AG04450 (cell line): ENCODE results near the gene PTAR1. TPM values are rescaled to one million over a fixed set of nuclear protein-coding genes. Genes with fewer than 3 reads are reported as not detected.
"Not testable (repeated sequence)": the region's sequence is repeated elsewhere in the genome, so short reads cannot be mapped to it uniquely, and the experiment has no call there.

ENCODE experiments used
- CTCF ChIA-PET: fragments of 300-600, 350-600 bp; formaldehyde crosslinking; extraction: SDS; loops from one replicate; lab custom pipeline; 2022; ENCODE audit warnings: antibody characterized with exemption, inconsistent platforms; lab: Charles Lee
- POLR2A ChIA-PET: fragments of 350-600 bp; formaldehyde crosslinking; extraction: SDS; loops from one replicate; lab custom pipeline; 2021; ENCODE audit warnings: antibody characterized with exemption, inconsistent platforms; lab: Yijun Ruan, JAX
- DNase-seq: peaks from one replicate; pipeline ENCODE4 v3.0.0-alpha.2; 2011; ENCODE audit warnings: low read depth, low spot score
- H3K27ac ChIP-seq: one replicate; pipeline ENCODE4 v1.5.1; 2012; ENCODE audit warnings: low read depth, low read length, control low read depth
- H3K27me3 ChIP-seq: one replicate; pipeline ENCODE4 v1.6.0; 2012; ENCODE audit warnings: low read length; ENCODE audit not compliant: control insufficient read depth, insufficient read depth
- H3K4me3 ChIP-seq: 2 replicates; pipeline ENCODE4 v1.5.1; 2011; ENCODE audit warnings: mild to moderate bottlenecking, low read depth, low read length, control low read depth
- H3K9me3 ChIP-seq: 2 replicates; pipeline ENCODE4 v1.5.1; 2012; ENCODE audit warnings: low read length; ENCODE audit not compliant: control insufficient read depth, insufficient read depth
- polyA plus RNA-seq: library from polyadenylated mRNA; depleted of rRNA; stranded (reverse); fragments of >200 nt; gene quantifications from 2 replicates; pipeline ENCODE4 v1.2.3, GENCODE V29; 2011
- TF ChIP-seq, protein P1 (sequence below): IDR thresholded peaks from 2 replicates; pipeline ENCODE4 v1.5.1; 2011; ENCODE audit warnings: low read depth, low read length, control low read depth, inconsistent platforms

PTAR1 gene
- polyA plus RNA-seq, 1 experiment, result 23.9 TPM

DNA sequence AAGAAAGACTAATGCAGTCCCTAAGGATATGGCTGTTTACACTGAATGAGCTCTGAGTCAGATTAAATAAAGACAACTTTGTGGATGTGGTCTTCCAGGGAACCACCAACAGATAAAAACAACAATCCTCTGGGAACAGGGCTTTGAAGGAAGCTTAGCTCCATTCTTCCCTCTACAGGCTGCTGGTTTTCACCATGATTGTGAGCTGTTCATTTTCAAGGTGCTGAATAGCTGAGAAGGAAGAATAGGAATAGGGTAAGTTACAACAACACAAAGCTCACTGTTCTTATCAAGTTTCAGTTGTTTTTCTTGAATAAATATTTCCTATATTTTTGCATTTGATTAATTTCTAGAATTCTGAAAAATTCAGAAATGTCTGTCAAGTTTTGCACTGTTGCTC is 25.9 kb upstream of the PTAR1 start:
- no peaks in the 10 kb centered on the region for H3K9me3 ChIP-seq
- no peaks in the 10 kb centered on the region for H3K27me3 ChIP-seq
- ChIA-PET POLR2A (no interaction called here), CTCF (interaction anchor here (0.5 to 1.7 kb wide), 25 partner anchors 8 to 592 kb away, joined by 3 to 23 read pairs (median 4); partner anchors contain the start of gene APBA1)
- DNase-seq, result peak; percentile 52
- TF ChIP-seq, protein P1, sequence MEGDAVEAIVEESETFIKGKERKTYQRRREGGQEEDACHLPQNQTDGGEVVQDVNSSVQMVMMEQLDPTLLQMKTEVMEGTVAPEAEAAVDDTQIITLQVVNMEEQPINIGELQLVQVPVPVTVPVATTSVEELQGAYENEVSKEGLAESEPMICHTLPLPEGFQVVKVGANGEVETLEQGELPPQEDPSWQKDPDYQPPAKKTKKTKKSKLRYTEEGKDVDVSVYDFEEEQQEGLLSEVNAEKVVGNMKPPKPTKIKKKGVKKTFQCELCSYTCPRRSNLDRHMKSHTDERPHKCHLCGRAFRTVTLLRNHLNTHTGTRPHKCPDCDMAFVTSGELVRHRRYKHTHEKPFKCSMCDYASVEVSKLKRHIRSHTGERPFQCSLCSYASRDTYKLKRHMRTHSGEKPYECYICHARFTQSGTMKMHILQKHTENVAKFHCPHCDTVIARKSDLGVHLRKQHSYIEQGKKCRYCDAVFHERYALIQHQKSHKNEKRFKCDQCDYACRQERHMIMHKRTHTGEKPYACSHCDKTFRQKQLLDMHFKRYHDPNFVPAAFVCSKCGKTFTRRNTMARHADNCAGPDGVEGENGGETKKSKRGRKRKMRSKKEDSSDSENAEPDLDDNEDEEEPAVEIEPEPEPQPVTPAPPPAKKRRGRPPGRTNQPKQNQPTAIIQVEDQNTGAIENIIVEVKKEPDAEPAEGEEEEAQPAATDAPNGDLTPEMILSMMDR, result peak; percentile 72
- H3K4me3 ChIP-seq, result no peak overlapping the region
- H3K27ac ChIP-seq, result no peak overlapping the region

DNA sequence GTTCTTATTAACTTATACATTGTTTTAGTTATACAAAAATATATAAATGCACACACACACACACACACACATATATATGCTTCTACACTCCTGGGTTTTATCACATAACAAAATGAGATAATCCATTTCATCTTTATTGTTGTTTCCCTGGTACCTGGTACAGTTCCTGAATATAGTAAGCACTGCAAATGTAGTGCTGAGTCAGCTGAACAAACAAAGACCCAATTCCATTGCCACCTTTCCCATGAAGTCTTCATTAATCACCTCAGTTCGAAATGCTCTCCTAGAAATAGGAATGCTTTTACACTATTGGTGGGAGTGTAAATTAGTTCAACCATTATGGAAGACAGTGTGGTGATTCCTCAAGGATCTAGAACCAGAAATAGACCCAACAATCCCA is 13.4 kb upstream of the PTAR1 start:
- ChIA-PET CTCF (no interaction called here), POLR2A (no interaction called here)
- TF ChIP-seq, protein P1, result no peak
- Histone ChIP-seq H3K27ac (no peak overlapping the region), H3K9me3 (no peaks in the 10 kb centered on the region), H3K27me3 (no peaks in the 10 kb centered on the region), H3K4me3 (no peak overlapping the region)
- DNase-seq, result no peak

DNA sequence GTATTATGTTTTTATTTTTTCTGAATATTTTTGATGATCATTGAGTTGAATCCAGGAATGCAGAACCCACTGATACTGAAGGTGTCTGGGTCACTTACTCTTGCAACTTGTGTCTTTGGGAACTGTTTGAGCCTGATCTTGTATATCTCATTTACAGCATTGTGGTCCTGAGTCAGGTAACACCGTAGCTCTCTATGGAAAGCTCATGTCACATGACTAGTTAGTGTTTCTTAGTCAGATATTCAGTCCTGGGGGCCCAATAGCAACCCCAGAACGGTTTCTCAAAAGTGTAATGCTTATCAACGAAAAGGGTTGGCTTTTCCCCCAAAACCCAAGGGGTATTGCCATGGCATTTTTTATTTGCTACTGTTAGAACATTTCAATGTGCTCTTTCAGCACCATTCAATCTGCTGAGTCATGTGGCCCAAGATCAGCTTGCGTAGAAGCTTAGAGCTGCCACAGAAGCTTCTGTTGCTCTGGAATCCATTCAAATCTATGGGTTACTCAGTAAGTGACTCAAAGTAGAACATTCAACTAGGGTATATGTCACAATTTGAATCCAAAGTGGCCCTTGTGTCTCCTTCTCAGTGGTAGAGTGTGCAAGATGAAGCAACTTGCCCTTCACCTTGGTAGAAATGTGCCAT is 12.1 kb upstream of the PTAR1 start:
- peak overlapping the region; percentile 54 for H3K27ac ChIP-seq
- ChIA-PET POLR2A (no interaction called here), CTCF (interaction anchor here (1.3 kb wide), 1 partner anchor 14 kb away, joined by 6 read pairs; no protein-coding TSS in a partner anchor)
- TF ChIP-seq, protein P1, result no peak
- no peaks in the 10 kb centered on the region for H3K27me3 ChIP-seq
- H3K9me3 ChIP-seq, result no peaks in the 10 kb centered on the region
- H3K4me3 ChIP-seq, result no peak overlapping the region
- no peak for DNase-seq

DNA sequence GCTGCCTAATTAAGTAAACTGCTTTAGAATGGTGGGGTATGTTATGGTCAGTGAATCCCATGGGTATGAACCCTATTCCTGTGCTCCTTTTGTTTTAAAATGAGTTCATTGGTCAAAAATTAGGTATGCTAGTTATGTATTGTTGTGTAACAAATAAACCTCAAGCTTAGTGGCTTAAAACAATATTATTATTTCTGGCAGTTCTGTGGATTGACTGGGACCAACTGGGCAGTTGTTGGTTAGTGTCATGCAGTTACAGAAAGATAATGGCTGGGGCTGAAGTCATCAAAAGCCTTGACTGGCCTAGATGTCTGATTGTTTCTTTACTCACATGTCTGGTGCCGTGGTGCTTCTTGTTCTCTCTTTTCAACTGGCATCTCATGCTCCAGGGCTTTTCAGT is 8.9 kb upstream of the PTAR1 start:
- Histone ChIP-seq H3K9me3 (no peaks in the 10 kb centered on the region), H3K27me3 (no peaks in the 10 kb centered on the region), H3K27ac (no peak overlapping the region), H3K4me3 (no peak overlapping the region)
- CTCF ChIA-PET, result interaction anchor here (1.6 kb wide), 1 partner anchor 17 kb away, joined by 5 read pairs; no protein-coding TSS in a partner anchor
- POLR2A ChIA-PET, result no interaction called here
- DNase-seq, result no peak
- TF ChIP-seq, protein P1, result no peak

DNA sequence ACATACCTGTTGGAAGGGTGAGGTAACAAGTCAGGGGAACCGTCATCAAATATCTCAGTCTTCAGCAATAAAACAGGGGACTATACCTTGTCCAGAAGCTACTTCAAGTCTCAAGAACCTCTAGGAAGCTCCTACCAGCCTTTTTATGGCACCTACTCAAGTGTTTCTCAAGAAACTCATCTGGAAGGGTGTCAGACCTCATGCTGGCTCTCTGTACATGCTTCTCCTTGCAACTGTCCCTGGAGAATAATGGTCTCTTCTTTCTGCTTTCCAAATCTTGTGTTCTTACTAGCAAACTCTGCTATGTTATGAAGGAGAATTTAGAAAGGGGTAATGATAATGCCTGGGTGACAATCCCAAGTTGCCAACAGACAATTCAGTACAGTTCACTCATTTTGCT is 8.3 kb upstream of the PTAR1 start:
- Histone ChIP-seq H3K27ac (no peak overlapping the region), H3K27me3 (no peaks in the 10 kb centered on the region), H3K4me3 (no peak overlapping the region), H3K9me3 (no peaks in the 10 kb centered on the region)
- ChIA-PET CTCF (no interaction called here), POLR2A (no interaction called here)
- TF ChIP-seq, protein P1, result no peak
- no peak for DNase-seq

DNA sequence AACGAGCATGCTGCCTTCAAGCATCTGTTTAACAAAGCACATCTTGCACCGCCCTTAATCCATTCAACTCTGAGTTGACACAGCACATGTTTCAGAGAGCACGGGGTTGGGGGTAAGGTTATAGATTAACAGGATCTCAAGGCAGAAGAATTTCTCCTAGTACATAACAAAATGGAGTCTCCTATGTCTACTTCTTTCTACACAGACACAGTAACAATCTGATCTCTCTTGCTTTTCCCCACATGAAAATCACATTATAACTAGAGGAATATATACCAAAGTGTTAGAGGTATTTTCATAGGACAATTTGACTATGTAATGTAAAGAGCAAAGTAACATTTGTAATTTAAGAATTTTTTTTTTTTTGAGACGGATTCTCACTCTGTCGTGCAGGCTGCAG is 4.1 kb upstream of the PTAR1 start:
- POLR2A ChIA-PET, CTCF ChIA-PET, DNase-seq: not testable (repeated sequence)

More for the DNA sequence above, 4.1 kb upstream of the PTAR1 start:
- H3K4me3 ChIP-seq, H3K9me3 ChIP-seq, H3K27me3 ChIP-seq, H3K27ac ChIP-seq: not testable (repeated sequence)
